GM18499 (cell line): ENCODE results near the gene TAF4.

Source experiments
- ATAC-seq: cut with Tn5 transposase; IDR thresholded peaks from one replicate; pipeline ENCODE4 v1.9.1; 2021; ENCODE audit warnings: moderate number of reproducible peaks; ENCODE audit not compliant: insufficient read depth, unreplicated experiment

Gene TAF4

GRCh38 chr20:61937146-61937962 is 128.3 kb downstream of the TAF4 start:
- ATAC-seq = no peak

- ATAC-seq = no peak
These were observed 129.0 kb downstream of the TAF4 start for GRCh38 chr20:61936701-61937131.

- ATAC-seq = no peak
These were observed 129.6 kb downstream of the TAF4 start for GRCh38 chr20:61935926-61936700.

- no peak for ATAC-seq
These were observed 130.8 kb downstream of the TAF4 start for GRCh38 chr20:61934716-61935530.

- ATAC-seq = no peak
These were observed 131.5 kb downstream of the TAF4 start for GRCh38 chr20:61933951-61934715.

GRCh38 chr20:61933481-61933950 is 132.2 kb downstream of the TAF4 start:
- ATAC-seq = no peak

GRCh38 chr20:61932711-61933480 is 132.8 kb downstream of the TAF4 start:
- ATAC-seq = no peak

- ATAC-seq = no peak
These were observed 133.5 kb downstream of the TAF4 start for GRCh38 chr20:61932199-61932592.

- no peak for ATAC-seq
These were observed 134.0 kb downstream of the TAF4 start for GRCh38 chr20:61931476-61932198.

GRCh38 chr20:61930776-61931475 is 134.8 kb downstream of the TAF4 start:
- no peak for ATAC-seq

GRCh38 chr20:61929971-61930666 is 135.6 kb downstream of the TAF4 start:
- no peak for ATAC-seq

GRCh38 chr20:61929561-61929960 is 136.1 kb downstream of the TAF4 start:
- no peak for ATAC-seq

GRCh38 chr20:61927826-61928541 is 137.7 kb downstream of the TAF4 start:
- no peak for ATAC-seq

- ATAC-seq = no peak
These were observed 138.4 kb downstream of the TAF4 start for GRCh38 chr20:61927193-61927825.

- ATAC-seq = no peak
These were observed 138.9 kb downstream of the TAF4 start for GRCh38 chr20:61926796-61927192.

- ATAC-seq = no peak
These were observed 139.4 kb downstream of the TAF4 start for GRCh38 chr20:61926253-61926613.
